T-helper 2 cell treated with Interferon-gamma antibody and Interleukin-4, amounts not matched to agents 5 μg/mL and 100 μg/mL, for 36 hours (primary cell): ENCODE data around the gene JUP.

Experiments used
- DNase-seq: peaks from one replicate; pipeline ENCODE4 v3.0.0; 2021; ENCODE audit warnings: low spot score
- H3K27ac Mint-ChIP-seq: one replicate; pipeline ENCODE4 v1.8.0; 2021; ENCODE audit warnings: mild to moderate bottlenecking, mixed read lengths
- H3K27me3 Mint-ChIP-seq: one replicate; pipeline ENCODE4 v1.8.0; 2021; ENCODE audit warnings: low read depth, mixed read lengths
- H3K36me3 Mint-ChIP-seq: one replicate; pipeline ENCODE4 v1.8.0; 2021; ENCODE audit warnings: low read depth, mixed read lengths
- H3K4me1 Mint-ChIP-seq: one replicate; pipeline ENCODE4 v1.8.0; 2021; ENCODE audit warnings: low read depth, mixed read lengths
- H3K4me3 Mint-ChIP-seq: one replicate; pipeline ENCODE4 v1.8.0; 2022; ENCODE audit warnings: mild to moderate bottlenecking, moderate library complexity, mixed read lengths
- H3K9me3 Mint-ChIP-seq: one replicate; pipeline ENCODE4 v1.8.0; 2021; ENCODE audit warnings: mixed read lengths

The JUP gene

DNA sequence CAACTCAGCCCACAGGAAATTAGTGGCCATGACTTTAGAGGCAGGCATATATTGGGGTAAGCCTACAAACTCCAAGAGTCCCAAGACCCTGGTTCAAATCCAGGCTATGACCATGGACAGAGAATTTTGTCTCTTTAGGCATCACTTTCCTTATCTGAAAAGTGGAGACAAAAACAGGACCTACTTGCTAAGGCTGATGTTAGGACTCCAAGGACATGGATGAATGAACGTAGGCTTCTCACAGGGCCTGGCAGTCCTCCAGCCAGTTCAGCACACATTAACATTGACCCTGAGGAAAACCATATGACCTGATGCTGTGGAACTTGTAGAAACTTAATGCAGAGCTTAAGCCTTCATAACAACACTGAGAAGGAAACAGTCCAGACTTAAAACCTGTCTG, 27.7 kb upstream of the JUP start:
- Mint-ChIP-seq H3K9me3 (no peaks in the 10 kb centered on the region), H3K27ac (no peak overlapping the region), H3K4me3 (no peak overlapping the region), H3K4me1 (peaks cover 15% of the 10 kb centered on the region), H3K36me3 (no peaks in the 10 kb centered on the region), H3K27me3 (peaks cover 14% of the 10 kb centered on the region)
- DNase-seq, result no peak

DNA sequence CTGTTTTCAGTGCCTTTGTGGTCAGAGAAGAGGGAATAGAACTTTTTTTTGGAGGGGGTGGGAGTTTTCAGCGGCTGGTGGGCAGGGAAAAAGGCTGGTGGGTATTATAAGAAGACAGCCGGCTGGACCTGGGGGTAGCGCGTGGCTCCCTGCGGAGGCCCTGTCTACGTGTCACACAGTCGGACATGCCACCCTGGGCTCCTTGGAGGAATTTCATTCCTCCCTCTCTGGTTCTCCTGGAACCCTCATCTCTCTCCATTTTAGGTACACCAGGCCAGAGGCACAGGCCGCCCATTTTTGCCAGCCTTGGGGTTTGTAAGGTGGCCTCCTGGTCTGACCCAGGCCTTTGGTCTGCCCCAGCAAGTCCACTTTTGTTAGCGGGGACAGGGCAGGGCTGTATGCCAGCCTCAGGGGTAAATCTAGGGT, 27.2 kb upstream of the JUP start:
- no peak for DNase-seq
- H3K27me3 Mint-ChIP-seq, result peaks cover 14% of the 10 kb centered on the region
- no peak overlapping the region for H3K27ac Mint-ChIP-seq
- no peaks in the 10 kb centered on the region for H3K9me3 Mint-ChIP-seq
- H3K4me3 Mint-ChIP-seq, result peak overlapping the region; percentile 59
- H3K4me1 Mint-ChIP-seq, result peaks cover 15% of the 10 kb centered on the region
- no peaks in the 10 kb centered on the region for H3K36me3 Mint-ChIP-seq

GRCh38 chr17:41813152-41813680, 26.7 kb upstream of the JUP start:
- DNase-seq, result no peak
- Mint-ChIP-seq H3K4me3 (peak overlapping the region; percentile 59), H3K9me3 (no peaks in the 10 kb centered on the region), H3K27ac (no peak overlapping the region), H3K4me1 (peaks cover 15% of the 10 kb centered on the region), H3K36me3 (no peaks in the 10 kb centered on the region), H3K27me3 (peaks cover 14% of the 10 kb centered on the region)

DNA sequence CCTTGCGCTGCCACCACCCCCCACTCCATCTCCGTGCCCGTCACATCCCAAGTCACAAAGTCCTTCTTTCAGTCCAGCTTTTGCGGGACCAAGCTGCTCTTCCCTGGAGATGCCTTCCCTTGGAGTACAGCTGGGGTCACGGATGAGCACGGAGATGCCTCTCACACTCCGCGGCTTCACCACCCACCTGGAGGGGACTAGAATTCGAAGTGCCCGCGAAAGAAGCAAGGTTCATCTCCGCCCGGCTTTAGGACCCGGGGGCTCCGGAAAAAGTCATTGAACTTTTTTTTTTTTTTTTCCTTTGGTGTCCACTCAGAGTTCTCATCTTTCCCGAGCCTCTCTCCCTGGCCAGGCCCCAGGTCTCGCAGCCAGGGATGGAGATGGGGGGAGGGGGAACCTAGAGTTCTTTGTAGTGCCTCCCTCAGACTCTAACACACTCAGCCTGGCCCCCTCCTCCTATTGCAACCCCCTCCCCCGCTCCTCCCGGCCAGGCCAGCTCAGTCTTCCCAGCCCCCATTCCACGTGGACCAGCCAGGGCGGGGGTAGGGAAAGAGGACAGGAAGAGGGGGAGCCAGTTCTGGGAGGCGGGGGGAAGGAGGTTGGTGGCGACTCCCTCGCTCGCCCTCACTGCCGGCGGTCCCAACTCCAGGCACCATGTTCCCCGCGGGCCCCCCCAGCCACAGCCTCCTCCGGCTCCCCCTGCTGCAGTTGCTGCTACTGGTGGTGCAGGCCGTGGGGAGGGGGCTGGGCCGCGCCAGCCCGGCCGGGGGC, 26.1 kb upstream of the JUP start, which contains the start of gene FKBP10:
FKBP10 (plus strand) TSS at position 624 of the 771 bp plus-strand sequence; CDS start at position 655, 31 bp downstream.
- Mint-ChIP-seq H3K4me1 (peaks cover 15% of the 10 kb centered on the region), H3K9me3 (no peaks in the 10 kb centered on the region), H3K27me3 (peaks cover 14% of the 10 kb centered on the region), H3K27ac (peak within 1 kb of the TSS; percentile 72), H3K36me3 (no peaks in the 10 kb centered on the region), H3K4me3 (peak within 1 kb of the TSS; percentile 93)
- peak; percentile 14 for DNase-seq

DNA sequence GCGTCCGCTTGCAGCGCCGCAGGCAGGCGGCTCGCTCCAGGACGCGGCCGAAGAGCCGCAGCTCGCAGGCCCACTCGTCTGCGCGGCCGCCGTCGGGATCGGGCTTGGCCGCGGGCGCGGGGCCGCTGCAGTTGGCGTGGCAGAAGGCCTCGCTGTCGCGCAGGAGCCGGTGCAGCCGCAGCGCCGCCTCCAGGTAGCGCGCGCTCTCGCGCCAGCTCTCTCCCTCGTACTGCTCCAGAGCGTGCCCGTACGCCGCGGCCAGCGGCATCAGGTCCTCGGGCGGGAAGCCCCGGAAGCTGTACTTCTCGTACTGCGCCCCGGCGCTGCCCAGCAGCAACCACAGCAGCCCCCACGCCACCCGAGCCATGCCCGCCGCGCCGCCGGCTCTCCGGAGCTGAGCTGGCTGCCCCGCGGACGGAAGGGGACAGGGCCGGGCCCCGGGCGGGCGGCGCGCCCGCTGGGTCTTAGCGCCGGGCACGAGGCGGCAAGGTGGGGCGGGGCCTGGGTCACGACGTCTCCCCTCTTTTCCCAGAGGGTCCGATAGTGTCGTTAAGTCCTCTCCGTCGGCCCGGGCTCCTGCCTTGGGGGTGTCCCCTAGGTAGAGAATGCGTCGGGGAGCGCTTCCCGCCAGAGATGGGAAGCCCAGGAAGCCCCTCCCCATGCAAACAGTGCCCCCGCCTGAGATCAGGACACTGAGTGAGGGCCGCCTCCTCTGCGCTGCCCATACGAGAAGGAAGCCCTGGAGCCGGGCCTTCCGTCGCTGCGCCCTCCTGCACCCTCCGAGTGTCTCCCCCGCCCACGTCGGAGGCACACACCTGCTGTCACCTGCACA, 25.3 kb upstream of the JUP start, which contains the start of gene P3H4:
P3H4 (minus strand) TSS at position 401 of the 832 bp plus-strand sequence; CDS start at position 367, 34 bp downstream.
- H3K4me1 Mint-ChIP-seq, result peaks cover 15% of the 10 kb centered on the region
- H3K27ac Mint-ChIP-seq, result peak within 1 kb of the TSS; percentile 72
- H3K9me3 Mint-ChIP-seq, result no peaks in the 10 kb centered on the region
- H3K27me3 Mint-ChIP-seq, result peaks cover 14% of the 10 kb centered on the region
- peak within 1 kb of the TSS; percentile 93 for H3K4me3 Mint-ChIP-seq
- DNase-seq, result peak; percentile 78
- no peaks in the 10 kb centered on the region for H3K36me3 Mint-ChIP-seq

DNA sequence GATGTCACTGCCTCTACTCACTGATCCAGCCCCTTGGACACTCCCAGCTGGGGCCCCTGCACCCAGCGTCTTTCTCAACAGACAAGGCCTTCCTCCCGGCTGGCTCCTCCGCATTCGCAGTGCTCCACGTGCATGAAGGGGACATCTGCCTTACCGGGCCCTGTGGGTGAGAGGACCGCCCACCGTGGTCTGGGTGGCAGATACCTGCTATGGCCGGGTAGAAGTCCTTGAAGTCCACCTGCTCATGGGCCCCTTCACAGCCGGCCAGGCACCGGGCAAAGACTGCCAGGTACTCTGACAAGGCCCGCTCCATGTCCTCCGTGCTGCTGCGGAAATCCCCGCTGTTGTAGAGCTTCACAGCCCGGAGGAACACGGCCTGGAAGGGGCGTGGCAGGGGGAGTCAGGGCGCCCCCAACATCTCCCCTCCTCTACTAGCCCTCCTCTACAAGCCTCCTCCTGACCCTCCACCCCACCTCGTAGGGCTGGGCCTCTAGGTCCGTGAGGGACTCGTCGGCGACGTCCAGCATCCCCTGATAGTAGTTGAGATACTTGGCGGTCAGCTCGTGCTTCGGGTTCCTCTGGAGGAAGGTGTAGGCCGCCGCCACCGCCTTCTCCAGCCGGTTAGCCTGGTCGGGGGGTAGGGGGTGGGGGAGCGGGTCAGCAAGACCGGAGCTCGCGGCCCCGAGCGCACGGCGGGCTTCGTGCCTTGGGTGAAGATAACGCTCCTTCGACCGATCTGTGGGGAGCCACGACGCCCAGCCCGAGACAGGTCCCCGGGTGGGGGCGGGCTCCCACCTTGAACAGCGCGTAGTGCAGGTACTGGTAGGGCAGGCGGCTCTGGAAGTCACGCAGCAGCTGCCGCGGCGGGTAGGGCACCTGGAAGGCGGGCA, 24.4 kb upstream of the JUP start:
- Mint-ChIP-seq H3K27me3 (peaks cover 14% of the 10 kb centered on the region), H3K9me3 (no peaks in the 10 kb centered on the region), H3K36me3 (no peaks in the 10 kb centered on the region), H3K27ac (no peak overlapping the region), H3K4me3 (peak overlapping the region; percentile 71), H3K4me1 (peaks cover 15% of the 10 kb centered on the region)
- DNase-seq, result no peak

GRCh38 chr17:41806685-41807445, 20.4 kb upstream of the JUP start:
- no peak overlapping the region for H3K27ac Mint-ChIP-seq
- no peaks in the 10 kb centered on the region for H3K9me3 Mint-ChIP-seq
- peaks cover 8% of the 10 kb centered on the region for H3K4me1 Mint-ChIP-seq
- peaks cover 3% of the 10 kb centered on the region for H3K27me3 Mint-ChIP-seq
- no peak for DNase-seq
- H3K36me3 Mint-ChIP-seq, result no peaks in the 10 kb centered on the region
- H3K4me3 Mint-ChIP-seq, result no peak overlapping the region

GRCh38 chr17:41803049-41804020, 16.8 kb upstream of the JUP start:
- H3K36me3 Mint-ChIP-seq, result no peaks in the 10 kb centered on the region
- no peak overlapping the region for H3K4me3 Mint-ChIP-seq
- H3K4me1 Mint-ChIP-seq, result peaks cover 4% of the 10 kb centered on the region
- DNase-seq, result no peak
- H3K9me3 Mint-ChIP-seq, result no peaks in the 10 kb centered on the region
- H3K27ac Mint-ChIP-seq, result no peak overlapping the region
- H3K27me3 Mint-ChIP-seq, result no peaks in the 10 kb centered on the region

GRCh38 chr17:41801374-41802271, 15.1 kb upstream of the JUP start:
- no peak overlapping the region for H3K27ac Mint-ChIP-seq
- H3K4me3 Mint-ChIP-seq, result no peak overlapping the region
- DNase-seq, result peak; percentile 52
- H3K36me3 Mint-ChIP-seq, result no peaks in the 10 kb centered on the region
- no peaks in the 10 kb centered on the region for H3K9me3 Mint-ChIP-seq
- H3K27me3 Mint-ChIP-seq, result no peaks in the 10 kb centered on the region
- H3K4me1 Mint-ChIP-seq, result peaks cover 4% of the 10 kb centered on the region

- Mint-ChIP-seq H3K4me1 (peaks cover 4% of the 10 kb centered on the region), H3K27me3 (no peaks in the 10 kb centered on the region), H3K9me3 (no peaks in the 10 kb centered on the region), H3K4me3 (no peak overlapping the region), H3K27ac (no peak overlapping the region), H3K36me3 (no peaks in the 10 kb centered on the region)
- no peak for DNase-seq
Measured at GRCh38 chr17:41800601-41801373, 14.3 kb upstream of the JUP start.

DNA sequence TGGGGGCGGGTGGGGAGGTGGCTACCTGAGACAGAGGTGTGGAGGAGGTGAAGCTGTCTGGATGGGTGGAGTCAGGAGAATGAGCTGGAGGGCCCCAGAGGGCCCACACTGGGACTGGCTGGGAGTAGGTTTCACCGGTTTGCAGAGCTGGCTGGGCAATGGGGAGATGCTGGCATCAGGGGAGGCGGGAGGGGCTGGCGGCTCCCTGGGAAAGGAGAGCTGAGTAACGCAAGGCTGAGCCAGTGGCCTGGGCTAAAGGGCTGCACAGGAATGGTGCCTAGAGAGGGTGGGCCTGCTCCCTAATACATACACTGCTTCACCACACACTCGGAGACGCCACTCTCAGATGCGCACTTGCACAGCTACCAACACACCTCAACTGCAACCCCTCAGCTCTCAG, 12.9 kb upstream of the JUP start:
- H3K36me3 Mint-ChIP-seq, result no peaks in the 10 kb centered on the region
- no peak for DNase-seq
- no peaks in the 10 kb centered on the region for H3K27me3 Mint-ChIP-seq
- H3K27ac Mint-ChIP-seq, result no peak overlapping the region
- no peak overlapping the region for H3K4me3 Mint-ChIP-seq
- H3K9me3 Mint-ChIP-seq, result no peaks in the 10 kb centered on the region
- peaks cover 4% of the 10 kb centered on the region for H3K4me1 Mint-ChIP-seq
